Neutrophil (primary cell): ENCODE measurements around the gene CHRNB1.
A peak's percentile ranks its signal among the peaks of the same experiment; 100 is the strongest.

Experiments
- H3K27ac ChIP-seq: fragments of 200-600 bp; sonication (generic); 2 replicates; pipeline ENCODE4 v1.5.1; 2016; ENCODE audit warnings: mild to moderate bottlenecking, moderate library complexity
- H3K27me3 ChIP-seq: fragments of 200-600 bp; sonication (generic); 2 replicates; pipeline ENCODE4 v1.6.0; 2016; ENCODE audit warnings: mild to moderate bottlenecking
- H3K36me3 ChIP-seq: fragments of 200-600 bp; sonication (generic); 2 replicates; pipeline ENCODE4 v1.5.1; 2017
- H3K4me1 ChIP-seq, 2 experiments: fragments of 200-600 bp in 1 of 2; sonication (generic) in 1 of 2; 1 replicate in 1 of 2; 2 replicates in 1 of 2; pipeline versions ENCODE4 v1.5.1 to v1.6.1; 2013 to 2016; ENCODE audit warnings: low read depth in 1 of 2, low read length in 1 of 2, mild to moderate bottlenecking in 1 of 2, moderate library complexity in 1 of 2; ENCODE audit not compliant: control insufficient read depth in 1 of 2, insufficient read depth in 1 of 2
- H3K4me3 ChIP-seq, 2 experiments: fragments of 200-600 bp in 1 of 2; sonication (generic) in 1 of 2; 1 replicate in 1 of 2; 2 replicates in 1 of 2; pipeline ENCODE4 v1.5.1; 2013 to 2016; ENCODE audit warnings: low read depth in 1 of 2, low read length in 1 of 2, mild to moderate bottlenecking in 1 of 2, moderate library complexity in 1 of 2
- H3K9me3 ChIP-seq: fragments of 200-600 bp; sonication (generic); 2 replicates; pipeline ENCODE4 v1.5.1; 2016
- TF ChIP-seq, protein P1 (sequence below): fragments of 200-600 bp; sonication (generic); IDR thresholded peaks from 2 replicates; pipeline ENCODE4 v1.5.1; 2016; ENCODE audit warnings: antibody characterized with exemption

CHRNB1 gene

DNA sequence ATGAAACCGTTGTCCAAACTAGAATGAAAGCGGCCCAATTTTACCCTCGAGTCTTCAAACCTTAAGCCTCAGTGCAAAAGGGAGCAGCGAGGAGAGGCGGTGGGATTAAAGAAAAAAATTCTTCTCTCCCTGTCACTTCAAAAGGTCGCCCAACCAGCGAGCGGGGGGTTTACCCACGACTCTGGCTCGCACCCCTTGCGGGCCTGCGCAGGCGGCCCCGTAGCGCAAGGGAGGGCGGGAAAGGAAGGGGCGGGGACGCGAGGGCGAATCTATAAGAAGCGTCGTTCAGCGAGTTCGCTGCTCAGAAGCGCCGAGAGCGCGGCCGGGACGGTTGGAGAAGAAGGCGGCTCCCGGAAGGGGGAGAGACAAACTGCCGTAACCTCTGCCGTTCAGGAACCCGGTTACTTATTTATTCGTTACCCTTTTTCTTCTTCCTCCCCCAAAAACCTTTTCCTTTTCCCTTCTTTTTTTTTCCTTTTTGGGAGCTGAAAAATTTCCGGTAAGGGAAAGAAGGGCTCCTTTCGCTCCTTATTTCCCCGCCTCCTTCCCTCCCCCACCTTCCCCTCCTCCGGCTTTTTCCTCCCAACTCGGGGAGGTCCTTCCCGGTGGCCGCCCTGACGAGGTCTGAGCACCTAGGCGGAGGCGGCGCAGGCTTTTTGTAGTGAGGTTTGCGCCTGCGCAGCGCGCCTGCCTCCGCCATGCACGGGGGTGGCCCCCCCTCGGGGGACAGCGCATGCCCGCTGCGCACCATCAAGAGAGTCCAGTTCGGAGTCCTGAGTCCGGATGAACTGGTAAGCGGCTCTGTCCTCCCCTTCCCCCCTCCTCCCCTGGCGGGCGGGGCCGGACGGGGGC, 39.4 kb downstream of the CHRNB1 start, which contains the start of gene POLR2A:
Gene POLR2A (plus strand): TSS at position 300 of the 852 bp plus-strand sequence.
- Histone ChIP-seq H3K27ac (peak within 1 kb of the TSS; percentile 99), H3K27me3 (no peaks in the 10 kb centered on the region), H3K4me3 (peak within 1 kb of the TSS; percentile 70 to 89), H3K36me3 (no peaks in the 10 kb centered on the region), H3K4me1 (peaks cover 30 to 40% of the 10 kb centered on the region in 2 experiments), H3K9me3 (no peaks in the 10 kb centered on the region)
- TF ChIP-seq, protein P1, sequence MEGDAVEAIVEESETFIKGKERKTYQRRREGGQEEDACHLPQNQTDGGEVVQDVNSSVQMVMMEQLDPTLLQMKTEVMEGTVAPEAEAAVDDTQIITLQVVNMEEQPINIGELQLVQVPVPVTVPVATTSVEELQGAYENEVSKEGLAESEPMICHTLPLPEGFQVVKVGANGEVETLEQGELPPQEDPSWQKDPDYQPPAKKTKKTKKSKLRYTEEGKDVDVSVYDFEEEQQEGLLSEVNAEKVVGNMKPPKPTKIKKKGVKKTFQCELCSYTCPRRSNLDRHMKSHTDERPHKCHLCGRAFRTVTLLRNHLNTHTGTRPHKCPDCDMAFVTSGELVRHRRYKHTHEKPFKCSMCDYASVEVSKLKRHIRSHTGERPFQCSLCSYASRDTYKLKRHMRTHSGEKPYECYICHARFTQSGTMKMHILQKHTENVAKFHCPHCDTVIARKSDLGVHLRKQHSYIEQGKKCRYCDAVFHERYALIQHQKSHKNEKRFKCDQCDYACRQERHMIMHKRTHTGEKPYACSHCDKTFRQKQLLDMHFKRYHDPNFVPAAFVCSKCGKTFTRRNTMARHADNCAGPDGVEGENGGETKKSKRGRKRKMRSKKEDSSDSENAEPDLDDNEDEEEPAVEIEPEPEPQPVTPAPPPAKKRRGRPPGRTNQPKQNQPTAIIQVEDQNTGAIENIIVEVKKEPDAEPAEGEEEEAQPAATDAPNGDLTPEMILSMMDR = no peak

DNA sequence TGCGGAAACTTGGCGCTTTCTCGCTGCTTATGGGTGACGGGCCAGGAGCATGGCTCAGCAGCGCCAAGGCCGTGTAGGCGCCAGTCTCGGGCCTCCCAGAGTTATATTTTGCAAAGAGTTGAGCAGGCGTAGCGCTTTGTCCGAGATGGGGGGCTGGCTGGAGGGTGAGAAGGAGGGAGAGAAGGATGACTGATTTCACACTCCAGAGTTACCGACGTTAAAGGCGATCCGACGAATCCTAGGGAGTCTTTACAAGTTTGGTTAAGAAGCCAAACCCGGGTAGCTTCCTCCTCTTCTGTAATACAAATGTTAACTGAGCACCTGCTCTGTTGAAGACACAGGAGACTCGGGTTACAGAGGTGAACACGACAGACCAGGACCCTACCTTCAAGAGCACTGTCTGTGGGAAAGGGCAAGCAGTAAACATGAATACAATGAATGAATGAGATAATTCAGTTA, 40.1 kb downstream of the CHRNB1 start:
- Histone ChIP-seq H3K9me3 (no peaks in the 10 kb centered on the region), H3K27ac (peak overlapping the region; percentile 99), H3K27me3 (no peaks in the 10 kb centered on the region), H3K4me1 (peaks cover 27 to 37% of the 10 kb centered on the region in 2 experiments), H3K36me3 (no peaks in the 10 kb centered on the region), H3K4me3 (peak overlapping the region; percentile 70 to 89)
- TF ChIP-seq, protein P1 = no peak

GRCh38 chr17:7486181-7486580, 41.3 kb downstream of the CHRNB1 start:
- Histone ChIP-seq H3K27ac (no peak overlapping the region), H3K27me3 (no peaks in the 10 kb centered on the region), H3K9me3 (no peaks in the 10 kb centered on the region), H3K4me1 (peaks cover 24 to 34% of the 10 kb centered on the region in 2 experiments), H3K4me3 (no peak overlapping the region), H3K36me3 (no peaks in the 10 kb centered on the region)
- TF ChIP-seq, protein P1 = no peak

DNA sequence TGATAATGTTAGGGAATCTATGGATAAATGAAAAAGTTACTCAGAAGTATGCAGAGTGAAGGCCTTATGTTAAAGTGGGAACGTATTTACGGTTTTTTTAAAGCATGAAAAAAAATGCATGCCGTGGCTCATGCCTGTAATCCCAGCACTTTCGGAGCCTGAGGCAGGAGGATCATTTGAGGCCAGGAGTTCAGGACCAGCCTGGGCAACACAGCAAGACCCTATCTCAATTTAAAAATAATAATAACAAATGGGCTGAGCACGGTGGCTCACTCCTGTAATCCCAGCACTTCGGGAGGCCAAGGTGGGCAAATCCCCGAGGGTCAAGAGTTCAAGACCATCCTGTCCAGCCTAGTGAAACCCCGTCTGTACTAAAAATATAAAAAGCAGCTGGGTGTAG, 45.3 kb downstream of the CHRNB1 start:
- peaks cover under 1% of the 10 kb centered on the region for H3K36me3 ChIP-seq
- H3K9me3 ChIP-seq = no peaks in the 10 kb centered on the region
- H3K4me1 ChIP-seq = peaks cover 14 to 23% of the 10 kb centered on the region in 2 experiments
- TF ChIP-seq, protein P1 = no peak
- H3K27ac ChIP-seq = no peak overlapping the region
- no peaks in the 10 kb centered on the region for H3K27me3 ChIP-seq
- no peak overlapping the region for H3K4me3 ChIP-seq

- Histone ChIP-seq H3K36me3 (peaks cover 15% of the 10 kb centered on the region), H3K4me3 (no peak overlapping the region), H3K4me1 (peaks cover 0 to 9% of the 10 kb centered on the region in 2 experiments), H3K27ac (no peak overlapping the region), H3K9me3 (no peaks in the 10 kb centered on the region), H3K27me3 (no peaks in the 10 kb centered on the region)
- TF ChIP-seq, protein P1 = no peak
These were observed 46.7 kb downstream of the CHRNB1 start for GRCh38 chr17:7491583-7491982.
